HCT116 (cell line): ENCODE data around the gene SPATA6. TPM values are rescaled to one million over a fixed set of nuclear protein-coding genes. Genes with fewer than 3 reads are reported as not detected.

Experiments
- ATAC-seq: fragments of 200-7000 bp; cut with Tn5 transposase; 2 replicates; pipeline ENCODE4 v1.9.1; 2020; ENCODE audit warnings: mild to moderate bottlenecking, moderate library complexity
- BruUV-seq: library from RNA; stranded (reverse); fragments of 400-500 nt; replicated peaks from 2 replicates; lab custom pipeline; 2021; lab: Mats Ljungman, UMichigan
- CTCF ChIA-PET: fragments of 300-600 bp; sonication (Branson Sonifier 250); formaldehyde crosslinking; loops from one replicate; lab custom pipeline; 2021; ENCODE audit warnings: antibody characterized with exemption; lab: Charles Lee
- POLR2A ChIA-PET: fragments of 300-600, 350-600 bp; sonication (Branson Sonifier 250); formaldehyde crosslinking; loops from one replicate; lab custom pipeline; 2021; ENCODE audit warnings: antibody characterized with exemption; lab: Charles Lee
- RAD21 ChIA-PET, 2 experiments: fragments of 300-600 bp; sonication (Branson Sonifier 250); formaldehyde crosslinking; loops; one replicate each; lab custom pipeline; 2023; ENCODE audit warnings: low total read pairs in 2 of 2; ENCODE audit not compliant: uncharacterized antibody in 2 of 2, unreplicated experiment in 2 of 2, low non-redundant PET in 1 of 2; lab: Charles Lee
- DNase-seq: peaks from one replicate; pipeline ENCODE4 v3.0.0-alpha.2; 2010; ENCODE audit warnings: low read depth, low spot score
- H2AFZ ChIP-seq: fragments of 200-600 bp; shearing (Covaris generic), sonication (generic); 2 replicates; pipeline ENCODE4 v1.6.1; 2017; ENCODE audit warnings: low read depth, mixed run types, mixed read lengths, antibody characterized with exemption, low read length; ENCODE audit not compliant: poor library complexity, severe bottlenecking
- H3K27ac ChIP-seq: 2 replicates; pipeline ENCODE4 v1.5.1; 2012; ENCODE audit warnings: low read depth, low read length
- H3K27me3 ChIP-seq: fragments of 200-600 bp; sonication (generic); 2 replicates; pipeline ENCODE4 v1.6.1; 2016; ENCODE audit warnings: mixed run types, low read length, mixed read lengths; ENCODE audit not compliant: insufficient read depth
- H3K36me3 ChIP-seq, 2 experiments: fragments of 200-500 bp in 1 of 2; fragments of 200-600 bp in 1 of 2; sonication (Bioruptor generic) in 1 of 2; sonication (generic) in 1 of 2; 2 replicates each; pipeline versions ENCODE4 v1.5.1 to v1.6.1; 2014 to 2016; ENCODE audit warnings: low read length in 2 of 2, inconsistent platforms in 1 of 2, mixed read lengths in 1 of 2, mixed run types in 1 of 2; ENCODE audit not compliant: insufficient read depth in 2 of 2, control insufficient read depth in 1 of 2
- H3K4me1 ChIP-seq, 2 experiments: fragments of 200-600 bp in 1 of 2; sonication (generic) in 1 of 2; 2 replicates each; pipeline versions ENCODE4 v1.5.1 to v1.6.1; 2012 to 2017; ENCODE audit warnings: low read length in 2 of 2, inconsistent platforms in 1 of 2, mild to moderate bottlenecking in 1 of 2, mixed read lengths in 1 of 2, mixed run types in 1 of 2, moderate library complexity in 1 of 2; ENCODE audit not compliant: insufficient read depth in 2 of 2, control insufficient read depth in 1 of 2
- H3K4me2 ChIP-seq: fragments of 200-600 bp; sonication (generic); 2 replicates; pipeline ENCODE4 v1.6.1; 2017; ENCODE audit warnings: mixed run types, low read length, mixed read lengths
- H3K4me3 ChIP-seq, 2 experiments: fragments of 200-600 bp in 1 of 2; sonication (generic) in 1 of 2; replicated peaks in 1 of 2; 2 replicates each; pipeline ENCODE4 v1.5.1; 2011 to 2016; ENCODE audit warnings: low read length in 2 of 2, control low read depth in 1 of 2, low read depth in 1 of 2, mild to moderate bottlenecking in 1 of 2, mixed read lengths in 1 of 2, mixed run types in 1 of 2
- H3K79me2 ChIP-seq: fragments of 200-600 bp; sonication (generic); 2 replicates; pipeline ENCODE4 v1.6.1; 2017; ENCODE audit warnings: mild to moderate bottlenecking, mixed run types, low read length, moderate library complexity, mixed read lengths; ENCODE audit not compliant: insufficient read depth
- H3K9ac ChIP-seq: fragments of 200-600 bp; sonication (generic); 2 replicates; pipeline ENCODE4 v1.6.1; 2016; ENCODE audit warnings: low read length, mixed read lengths
- H3K9me2 ChIP-seq: fragments of 200-600 bp; sonication (generic), shearing (Covaris generic); 2 replicates; pipeline ENCODE4 v1.6.1; 2017; ENCODE audit warnings: mixed run types, mild to moderate bottlenecking, moderate library complexity; ENCODE audit not compliant: insufficient read depth
- H3K9me3 ChIP-seq, 2 experiments: fragments of 200-500 bp in 1 of 2; fragments of 200-600 bp in 1 of 2; sonication (Bioruptor generic) in 1 of 2; sonication (generic) in 1 of 2; 2 replicates each; pipeline ENCODE4 v1.6.1; 2014 to 2017; ENCODE audit warnings: low read length in 2 of 2, mixed read lengths in 2 of 2, inconsistent platforms in 1 of 2, low read depth in 1 of 2, mild to moderate bottlenecking in 1 of 2, mixed run types in 1 of 2, moderate library complexity in 1 of 2; ENCODE audit not compliant: control insufficient read depth in 1 of 2, insufficient read depth in 1 of 2
- H4K20me1 ChIP-seq: fragments of 200-600 bp; sonication (generic), shearing (Covaris generic); 2 replicates; pipeline ENCODE4 v1.6.1; 2017; ENCODE audit warnings: mixed run types, mild to moderate bottlenecking, moderate library complexity; ENCODE audit not compliant: insufficient read depth
- CBX3 ChIP-seq: IDR thresholded peaks from 2 replicates; pipeline ENCODE4 v1.6.1; 2012; ENCODE audit warnings: low read depth
- EZH2 ChIP-seq: fragments of 200-600 bp; sonication (generic); IDR thresholded peaks from 2 replicates; pipeline ENCODE4 v1.6.1; 2017; ENCODE audit warnings: antibody characterized with exemption, mixed run types
- EZH2phosphoT487 ChIP-seq: fragments of 200-600 bp; IDR thresholded peaks from 2 replicates; pipeline ENCODE4 v1.6.1; 2018; ENCODE audit warnings: antibody characterized with exemption, borderline replicate concordance
- POLR2AphosphoS5 ChIP-seq: IDR thresholded peaks from 2 replicates; pipeline ENCODE4 v1.6.1; 2011; ENCODE audit warnings: mild to moderate bottlenecking, low read depth, low read length, moderate library complexity
- RAD21 ChIP-seq: IDR thresholded peaks from 2 replicates; pipeline ENCODE4 v1.6.1; 2012; ENCODE audit warnings: low read depth, mild to moderate bottlenecking
- SP1 ChIP-seq: IDR thresholded peaks from 2 replicates; pipeline ENCODE4 v1.6.1; 2012; ENCODE audit warnings: low read depth
- YY1 ChIP-seq: IDR thresholded peaks from 2 replicates; pipeline ENCODE4 v1.6.1; 2011; ENCODE audit warnings: low read length, low read depth, moderate library complexity, mild to moderate bottlenecking; ENCODE audit not compliant: insufficient replicate concordance; ENCODE audit errors: extremely low read depth
- intact Hi-C: fragments of 100-400 bp; cut with micrococcal nuclease; formaldehyde crosslinking; loops from 2 replicates; pipeline ENCODE4 v1.10.0; 2022
- total RNA-seq: library from RNA; stranded (reverse); gene quantifications from one replicate; pipeline ENCODE4 v1.2.1, GENCODE V29; 2021; ENCODE audit not compliant: unreplicated experiment
- TF ChIP-seq, protein P1 (sequence below): IDR thresholded peaks from 2 replicates; pipeline ENCODE4 v1.6.1; 2012; ENCODE audit warnings: low read depth
- TF ChIP-seq, protein P2 (sequence below): IDR thresholded peaks from 2 replicates; pipeline ENCODE4 v1.6.1; 2012
- TF ChIP-seq, protein P3 (sequence below): IDR thresholded peaks from 2 replicates; pipeline ENCODE4 v1.6.1; 2012

The SPATA6 gene
- total RNA-seq, 1 experiment from 2014 or later, result 8.6 TPM

DNA sequence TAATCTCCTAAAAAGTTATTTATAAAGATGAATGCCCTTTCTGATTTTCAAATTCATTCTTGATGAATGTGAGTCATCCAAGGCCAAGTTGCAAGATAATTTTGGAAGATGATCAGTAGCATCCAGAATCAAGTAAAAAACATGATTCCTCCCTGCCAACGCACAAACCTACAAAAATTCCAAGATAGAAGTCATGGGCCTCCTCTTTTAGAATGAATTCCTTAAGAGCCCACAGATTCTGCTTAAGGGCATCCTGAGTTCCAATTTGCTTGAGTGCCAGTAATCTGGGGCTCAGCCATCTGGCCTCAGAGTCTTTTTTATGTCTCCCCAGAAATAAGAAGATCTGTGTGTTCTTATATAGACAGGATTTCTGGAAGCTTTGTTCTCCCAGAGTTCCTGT lies 23.2 kb upstream of the SPATA6 start:
- intact Hi-C loops, result loop anchor here (5.0 to 10.0 kb wide), 2 partner anchors 293 to 390 kb away; no protein-coding TSS in a partner anchor
- peaks cover 17% of the 10 kb centered on the region for H3K27me3 ChIP-seq
- H4K20me1 ChIP-seq, result no peaks in the 10 kb centered on the region
- no peaks in the 10 kb centered on the region for H3K79me2 ChIP-seq
- ChIA-PET RAD21 (no interaction called here), CTCF (interaction anchor here (1.0 kb wide), 1 partner anchor 8 kb away, joined by 3 read pairs; no protein-coding TSS in a partner anchor), POLR2A (no interaction called here)
- no peak for DNase-seq
- ATAC-seq, result no peak
- no TSS peak for BruUV-seq
- no peaks in the 10 kb centered on the region for H3K9me3 ChIP-seq
- H3K9ac ChIP-seq, result no peak overlapping the region
- TF ChIP-seq YY1 (no peak), CBX3 (no peak), SP1 (no peak), POLR2AphosphoS5 (no peak), EZH2 (no peak), RAD21 (no peak), EZH2phosphoT487 (no peak)
- TF ChIP-seq, protein P1, sequence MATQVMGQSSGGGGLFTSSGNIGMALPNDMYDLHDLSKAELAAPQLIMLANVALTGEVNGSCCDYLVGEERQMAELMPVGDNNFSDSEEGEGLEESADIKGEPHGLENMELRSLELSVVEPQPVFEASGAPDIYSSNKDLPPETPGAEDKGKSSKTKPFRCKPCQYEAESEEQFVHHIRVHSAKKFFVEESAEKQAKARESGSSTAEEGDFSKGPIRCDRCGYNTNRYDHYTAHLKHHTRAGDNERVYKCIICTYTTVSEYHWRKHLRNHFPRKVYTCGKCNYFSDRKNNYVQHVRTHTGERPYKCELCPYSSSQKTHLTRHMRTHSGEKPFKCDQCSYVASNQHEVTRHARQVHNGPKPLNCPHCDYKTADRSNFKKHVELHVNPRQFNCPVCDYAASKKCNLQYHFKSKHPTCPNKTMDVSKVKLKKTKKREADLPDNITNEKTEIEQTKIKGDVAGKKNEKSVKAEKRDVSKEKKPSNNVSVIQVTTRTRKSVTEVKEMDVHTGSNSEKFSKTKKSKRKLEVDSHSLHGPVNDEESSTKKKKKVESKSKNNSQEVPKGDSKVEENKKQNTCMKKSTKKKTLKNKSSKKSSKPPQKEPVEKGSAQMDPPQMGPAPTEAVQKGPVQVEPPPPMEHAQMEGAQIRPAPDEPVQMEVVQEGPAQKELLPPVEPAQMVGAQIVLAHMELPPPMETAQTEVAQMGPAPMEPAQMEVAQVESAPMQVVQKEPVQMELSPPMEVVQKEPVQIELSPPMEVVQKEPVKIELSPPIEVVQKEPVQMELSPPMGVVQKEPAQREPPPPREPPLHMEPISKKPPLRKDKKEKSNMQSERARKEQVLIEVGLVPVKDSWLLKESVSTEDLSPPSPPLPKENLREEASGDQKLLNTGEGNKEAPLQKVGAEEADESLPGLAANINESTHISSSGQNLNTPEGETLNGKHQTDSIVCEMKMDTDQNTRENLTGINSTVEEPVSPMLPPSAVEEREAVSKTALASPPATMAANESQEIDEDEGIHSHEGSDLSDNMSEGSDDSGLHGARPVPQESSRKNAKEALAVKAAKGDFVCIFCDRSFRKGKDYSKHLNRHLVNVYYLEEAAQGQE, result no peak
- TF ChIP-seq, protein P2, sequence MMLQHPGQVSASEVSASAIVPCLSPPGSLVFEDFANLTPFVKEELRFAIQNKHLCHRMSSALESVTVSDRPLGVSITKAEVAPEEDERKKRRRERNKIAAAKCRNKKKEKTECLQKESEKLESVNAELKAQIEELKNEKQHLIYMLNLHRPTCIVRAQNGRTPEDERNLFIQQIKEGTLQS, result no peak
- TF ChIP-seq, protein P3, sequence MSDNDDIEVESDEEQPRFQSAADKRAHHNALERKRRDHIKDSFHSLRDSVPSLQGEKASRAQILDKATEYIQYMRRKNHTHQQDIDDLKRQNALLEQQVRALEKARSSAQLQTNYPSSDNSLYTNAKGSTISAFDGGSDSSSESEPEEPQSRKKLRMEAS, result no peak
- H3K4me2 ChIP-seq, result no peak overlapping the region
- H3K4me3 ChIP-seq, result no peak overlapping the region
- no peak overlapping the region for H2AFZ ChIP-seq
- no peaks in the 10 kb centered on the region for H3K36me3 ChIP-seq
- no peak overlapping the region for H3K27ac ChIP-seq
- peaks cover 0 to 4% of the 10 kb centered on the region in 2 experiments; a peak in 2 of 4 replicates for H3K4me1 ChIP-seq
- no peaks in the 10 kb centered on the region for H3K9me2 ChIP-seq
